Kidney (tissue), 14 donors: ENCODE results near the gene NOL4L. TPM values are rescaled to one million over a fixed set of nuclear protein-coding genes. Genes with fewer than 3 reads are reported as not detected.

Experiments used
- DNase-seq, 5 donors: peaks; one replicate each; pipeline ENCODE4 v3.0.0-alpha.2; 2013 to 2020
- FAIRE-seq: peaks from 2 replicates; lab custom pipeline; 2012; peaks lifted over from hg19 to GRCh38; lab: Jason Lieb, UNC
- H3K27ac ChIP-seq, 2 donors: one replicate each; pipeline ENCODE4 v1.7.0; 2013; ENCODE audit warnings: low read depth in 2 of 2, low read length in 2 of 2, inconsistent platforms in 1 of 2
- H3K27me3 ChIP-seq: one replicate; pipeline ENCODE4 v1.7.1; 2013; ENCODE audit warnings: low read length, inconsistent platforms; ENCODE audit not compliant: control insufficient read depth, insufficient read depth
- H3K36me3 ChIP-seq, 3 donors: one replicate each; pipeline versions ENCODE4 v1.7.0 to v1.7.1; 2013; ENCODE audit warnings: low read length in 3 of 3, control low read depth in 1 of 3, inconsistent platforms in 1 of 3; ENCODE audit not compliant: insufficient read depth in 3 of 3, control insufficient read depth in 2 of 3
- H3K4me1 ChIP-seq, 3 donors: one replicate each; pipeline versions ENCODE4 v1.7.0 to v1.7.1; 2013; ENCODE audit warnings: low read length in 3 of 3, inconsistent platforms in 1 of 3, low read depth in 1 of 3; ENCODE audit not compliant: control insufficient read depth in 2 of 3, insufficient read depth in 2 of 3
- H3K4me3 ChIP-seq, 3 donors: one replicate each; pipeline versions ENCODE4 v1.7.0 to v1.8.1; 2013; ENCODE audit warnings: low read length in 3 of 3, control low read depth in 1 of 3, inconsistent platforms in 1 of 3
- H3K9ac ChIP-seq, 3 donors: one replicate each; pipeline versions ENCODE4 v1.7.0 to v1.7.1; 2013; ENCODE audit warnings: low read length in 3 of 3, control low read depth in 1 of 3, inconsistent platforms in 1 of 3
- H3K9me3 ChIP-seq, 3 donors: one replicate each; pipeline versions ENCODE4 v1.7.0 to v1.7.1; 2013; ENCODE audit warnings: low read length in 3 of 3, control low read depth in 1 of 3, inconsistent platforms in 1 of 3; ENCODE audit not compliant: control insufficient read depth in 2 of 3, insufficient read depth in 1 of 3
- intact Hi-C: fragments of 100-400 bp; cut with DNase I; formaldehyde crosslinking; loops from one replicate; pipeline ENCODE4 v1.11.1; 2022
- polyA plus RNA-seq: library from polyadenylated mRNA; stranded (reverse); fragments of 350-450 nt; fragmentation: Illumina TruSeq; extraction: RNeasy Lipid Tissue Mini Kit (QIAGEN cat#74804); gene quantifications from one replicate; pipeline ENCODE4 v1.2.3, GENCODE V29; 2014; ENCODE audit warnings: low read depth, low replicate concordance; ENCODE audit not compliant: insufficient read depth
- total RNA-seq: library from RNA; stranded (reverse); fragmentation: NEBNext Ultra II Directional; extraction: Animal tissue kit (Norgen Biotek cat#: 25700); gene quantifications from one replicate; pipeline ENCODE4 v1.2.1, GENCODE V29; 2021
- TF ChIP-seq, protein P1 (sequence below): IDR thresholded peaks from 3 replicates; pipeline ENCODE4 v1.5.1; 2012; ENCODE audit warnings: mild to moderate bottlenecking, moderate library complexity, borderline replicate concordance; ENCODE audit not compliant: insufficient read depth; ENCODE audit errors: extremely low read depth
- donor health status: control.
- donor health status: control.
- donor health status: control.
- donor health status: control.
- donor health status: control.
- donor health status: DM: yes; HTN: yes; CAD: no.
- donor health status: Normal renal cell carcinoma (clear cell type).

Gene NOL4L
- total and polyA plus RNA-seq, 2 donors from 2014 or later: 14.1 to 19.4 TPM

DNA sequence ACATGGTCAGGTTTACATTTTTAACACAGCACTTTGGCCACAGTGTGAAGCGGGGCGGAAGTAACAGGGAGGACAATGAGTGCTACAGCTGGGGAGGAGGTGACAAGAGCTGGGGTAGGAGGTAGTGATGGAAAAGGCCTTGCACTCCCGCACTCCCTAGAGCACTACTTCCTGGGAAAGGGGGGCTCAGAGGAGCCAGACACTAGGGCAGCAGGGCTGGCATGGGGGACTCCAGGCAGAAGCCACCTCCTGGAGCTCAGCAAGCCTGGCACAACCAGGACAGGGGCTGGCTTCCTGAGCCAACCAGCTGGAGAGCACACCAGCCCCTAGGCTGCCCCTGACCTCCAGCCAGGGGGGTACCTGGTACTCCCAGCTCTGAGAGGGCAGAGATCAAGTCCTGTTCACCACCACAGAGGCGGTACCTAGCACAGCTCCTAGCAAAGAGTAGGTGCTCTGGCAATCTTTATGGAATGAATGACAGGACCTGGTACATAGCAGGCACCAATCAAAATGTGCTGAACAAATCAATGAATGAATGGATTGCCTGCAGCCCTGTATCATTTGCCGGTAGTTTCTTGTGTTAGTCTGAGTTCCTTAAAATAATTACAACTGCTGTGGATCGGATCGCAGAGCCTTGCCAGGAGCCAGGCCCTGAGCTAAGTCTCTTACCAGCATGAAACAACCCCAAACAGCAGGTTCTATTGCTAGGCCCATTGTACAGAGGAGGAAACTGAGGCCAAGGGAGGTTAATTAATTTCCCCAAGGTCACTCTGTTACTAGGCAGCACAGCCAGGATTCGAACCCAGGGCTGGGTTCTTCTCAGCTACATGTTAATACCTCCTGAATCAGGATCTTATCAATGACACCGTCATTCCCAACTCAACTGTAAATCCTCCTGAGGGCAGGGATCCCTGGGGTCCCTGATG, 15.5 kb downstream of the NOL4L start:
- intact Hi-C loops: no loop called here
- DNase-seq: no peak
- H3K4me3 ChIP-seq: no peak overlapping the region

DNA sequence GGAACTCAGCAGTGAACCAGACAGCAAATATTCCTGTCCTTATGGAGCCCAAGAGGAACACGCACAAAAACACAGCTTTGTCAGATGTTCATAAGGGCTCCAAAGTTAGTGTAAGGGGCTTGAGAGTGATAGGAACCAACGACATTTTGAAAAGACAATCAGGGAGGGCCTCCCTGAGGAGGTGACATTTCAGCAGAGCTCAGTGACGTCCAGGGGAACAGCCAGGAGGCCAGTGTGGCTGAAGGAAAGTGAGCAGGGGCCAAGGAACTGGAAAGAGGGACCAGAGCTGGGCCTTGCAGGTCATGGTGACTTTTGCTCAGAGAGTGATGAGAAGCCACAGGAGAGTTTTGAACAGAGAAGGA, 16.1 kb downstream of the NOL4L start:
- H3K9ac ChIP-seq: no peak overlapping the region
- H3K27ac ChIP-seq: no peak overlapping the region
- H3K36me3 ChIP-seq: no peaks in the 10 kb centered on the region
- H3K27me3 ChIP-seq: no peaks in the 10 kb centered on the region
- no peaks in the 10 kb centered on the region for H3K9me3 ChIP-seq
- FAIRE-seq (no peak), DNase-seq (no peak)
- TF ChIP-seq, protein P1, sequence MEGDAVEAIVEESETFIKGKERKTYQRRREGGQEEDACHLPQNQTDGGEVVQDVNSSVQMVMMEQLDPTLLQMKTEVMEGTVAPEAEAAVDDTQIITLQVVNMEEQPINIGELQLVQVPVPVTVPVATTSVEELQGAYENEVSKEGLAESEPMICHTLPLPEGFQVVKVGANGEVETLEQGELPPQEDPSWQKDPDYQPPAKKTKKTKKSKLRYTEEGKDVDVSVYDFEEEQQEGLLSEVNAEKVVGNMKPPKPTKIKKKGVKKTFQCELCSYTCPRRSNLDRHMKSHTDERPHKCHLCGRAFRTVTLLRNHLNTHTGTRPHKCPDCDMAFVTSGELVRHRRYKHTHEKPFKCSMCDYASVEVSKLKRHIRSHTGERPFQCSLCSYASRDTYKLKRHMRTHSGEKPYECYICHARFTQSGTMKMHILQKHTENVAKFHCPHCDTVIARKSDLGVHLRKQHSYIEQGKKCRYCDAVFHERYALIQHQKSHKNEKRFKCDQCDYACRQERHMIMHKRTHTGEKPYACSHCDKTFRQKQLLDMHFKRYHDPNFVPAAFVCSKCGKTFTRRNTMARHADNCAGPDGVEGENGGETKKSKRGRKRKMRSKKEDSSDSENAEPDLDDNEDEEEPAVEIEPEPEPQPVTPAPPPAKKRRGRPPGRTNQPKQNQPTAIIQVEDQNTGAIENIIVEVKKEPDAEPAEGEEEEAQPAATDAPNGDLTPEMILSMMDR: no peak
- no peak overlapping the region for H3K4me3 ChIP-seq
- intact Hi-C loops: no loop called here
- H3K4me1 ChIP-seq: no peaks in the 10 kb centered on the region

More for the DNA sequence above, 15.5 kb downstream of the NOL4L start:
- H3K4me1 ChIP-seq: no peaks in the 10 kb centered on the region
- H3K9me3 ChIP-seq: no peaks in the 10 kb centered on the region
- no peak overlapping the region for H3K27ac ChIP-seq
- TF ChIP-seq, protein P1: no peak
- no peaks in the 10 kb centered on the region for H3K36me3 ChIP-seq
- no peaks in the 10 kb centered on the region for H3K27me3 ChIP-seq
- no peak for FAIRE-seq
- H3K9ac ChIP-seq: no peak overlapping the region

DNA sequence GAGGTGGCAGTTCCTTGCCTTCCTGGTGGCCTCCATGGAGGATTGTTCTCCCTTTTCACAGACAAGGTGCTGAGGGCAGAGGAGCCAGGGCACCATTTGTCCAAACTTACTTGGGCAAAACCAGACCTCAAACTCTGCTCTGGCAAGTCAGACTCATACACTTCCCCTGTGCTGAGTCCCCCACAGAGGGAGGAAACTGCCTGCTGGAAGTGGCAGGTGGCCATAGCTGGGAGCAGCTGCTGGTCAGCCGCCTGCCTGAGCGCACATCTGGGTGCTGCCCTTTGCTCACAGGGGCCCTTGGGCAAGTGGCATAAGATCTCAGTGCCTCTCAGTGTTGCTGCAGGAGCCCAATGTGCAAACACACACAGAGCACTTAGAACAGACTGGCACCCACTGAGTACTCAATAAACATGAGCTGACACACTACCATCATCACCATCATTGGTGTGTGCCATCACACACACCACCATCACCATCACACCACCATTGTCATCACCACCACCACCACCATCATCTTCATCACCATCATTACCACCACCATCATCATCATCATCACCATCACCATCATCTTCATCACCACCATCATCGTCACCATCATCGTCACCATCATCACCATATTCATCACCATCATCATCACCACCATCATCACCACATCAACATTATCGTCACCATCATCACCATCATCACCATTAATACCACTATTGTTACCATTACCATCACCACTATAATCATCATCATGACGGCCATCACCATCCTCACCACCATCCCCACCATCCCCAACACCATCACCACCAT, 17.6 kb downstream of the NOL4L start:
- no peaks in the 10 kb centered on the region for H3K9me3 ChIP-seq
- no peaks in the 10 kb centered on the region for H3K4me1 ChIP-seq
- H3K36me3 ChIP-seq: no peaks in the 10 kb centered on the region
- H3K27me3 ChIP-seq: no peaks in the 10 kb centered on the region
- DNase-seq: no peak
- H3K27ac ChIP-seq: no peak overlapping the region
- H3K9ac ChIP-seq: no peak overlapping the region
- FAIRE-seq: no peak
- TF ChIP-seq, protein P1: no peak
- intact Hi-C loops: no loop called here
- H3K4me3 ChIP-seq: peak overlapping the region in 1 of 3 donors; percentile 7
